ENCODE results near the gene LRP2BP. TPM values are rescaled to one million over a fixed set of nuclear protein-coding genes. Genes with fewer than 3 reads are reported as not detected.

Gene LRP2BP
- total RNA-seq (2022) (0.20 and 0.46 TPM in 2 replicates), Bru-seq, nascent RNA (percentile 35 among the genes with signal in this experiment), BruChase-seq, experiment 1, labeled RNA remaining after a 2-hour chase (percentile 37 among the genes with signal in this experiment), BruChase-seq, experiment 2, labeled RNA remaining after a 6-hour chase (percentile 41 among the genes with signal in this experiment)
- long read RNA-seq, partial matches to known transcripts = 0 of 1 reads
- long read RNA-seq, other reads (novel, unspliced or antisense) = 1 of 1 reads

DNA sequence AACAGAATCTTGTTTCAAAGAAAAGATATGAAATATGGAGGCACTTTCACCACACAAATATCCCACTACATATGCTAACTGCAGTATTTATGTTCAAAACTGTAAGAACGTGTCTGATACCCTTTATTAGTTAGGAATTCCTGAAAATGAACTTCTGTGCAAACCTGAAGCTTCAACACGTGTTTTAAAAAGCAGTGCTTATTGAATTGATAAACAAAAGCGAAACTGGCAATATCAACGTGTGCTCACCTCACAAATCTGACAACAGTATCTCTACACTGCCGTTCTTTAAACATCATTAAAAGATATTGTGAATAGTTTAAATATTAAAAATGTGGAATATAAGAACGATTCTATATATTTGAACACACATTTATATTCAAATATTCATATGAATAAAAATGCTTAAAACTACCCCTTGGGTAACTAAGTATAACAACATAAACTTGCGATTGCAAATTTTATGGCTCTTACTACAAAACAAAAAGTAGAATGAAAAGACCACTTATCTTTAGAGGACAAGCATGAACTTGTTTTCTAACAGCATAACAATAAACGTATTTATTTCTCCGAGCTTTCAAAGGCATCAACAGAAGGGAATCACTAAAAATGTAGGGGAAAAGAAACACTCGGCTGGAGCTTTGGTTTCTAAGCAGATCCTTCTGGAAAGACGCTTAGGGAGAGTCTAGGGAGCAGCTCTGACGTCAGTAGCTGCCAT is at the start of gene LRP2BP:
LRP2BP (minus strand) TSS at position 687 of the 718 bp plus-strand sequence. CDS start 17,738 bp downstream, outside the sequence.
- Mint-ChIP-seq H3K27me3 (ENCODE audit: insufficient read depth, unreplicated experiment) (no peaks in the 10 kb centered on the region), H3K9me3 (ENCODE audit: unreplicated experiment) (peaks cover 8% of the 10 kb centered on the region), H3K27ac (ENCODE audit: unreplicated experiment) (peak within 1 kb of the TSS; percentile 91), H3K4me3 (ENCODE audit: unreplicated experiment) (peak within 1 kb of the TSS; percentile 89), H3K36me3 (ENCODE audit: insufficient read depth, unreplicated experiment) (peaks cover 18% of the 10 kb centered on the region), H3K4me1 (ENCODE audit: low read depth, unreplicated experiment) (peaks cover 7% of the 10 kb centered on the region)
- Histone ChIP-seq H3K36me3 (ENCODE audit: control insufficient read depth, insufficient read depth, low read length) (no peaks in the 10 kb centered on the region), H3K4me1 (no peaks in the 10 kb centered on the region), H3K27me3 (replicated peaks; ENCODE audit: control insufficient read depth, insufficient read depth, low read length) (no peaks in the 10 kb centered on the region), H3K4me3 (ENCODE audit: low read depth, low read length) (peak within 1 kb of the TSS; percentile 85), H3K9me3 (no peaks in the 10 kb centered on the region)
- ChIA-PET CTCF (interaction anchor here (1.8 kb wide), 1 partner anchor 168 kb away, joined by 5 read pairs; no protein-coding TSS in a partner anchor), POLR2A (interaction anchor here (1.7 to 2.0 kb wide), 2 partner anchors 30 to 252 kb away, joined by 7 to 11 read pairs; partner anchors contain the start of genes SLC25A4 and UFSP2)
- TF ChIP-seq CTCF (IDR thresholded peaks at IDR 0.05; ENCODE audit: insufficient read depth in 1 of 2, low read depth in 1 of 2, low read length in 1 of 2, severe bottlenecking in 1 of 2, unreplicated experiment in 1 of 2) = no peak
- intact Hi-C loops (cut with micrococcal nuclease; ENCODE audit: unreplicated experiment) = loop anchor here (5.0 to 10.0 kb wide), 3 partner anchors 158 to 639 kb away; partner anchors contain the start of gene SLC25A4
- no peak for DNase-seq
- BruUV-seq (replicated peaks) = TSS peak; percentile 55

- no peaks in the 10 kb centered on the region for H3K9me3 ChIP-seq
- no peaks in the 10 kb centered on the region for H3K4me1 Mint-ChIP-seq (ENCODE audit: low read depth, unreplicated experiment)
- no TSS peak for BruUV-seq (replicated peaks)
- ChIA-PET CTCF (no interaction called here), POLR2A (no interaction called here)
- no peak overlapping the region for H3K27ac Mint-ChIP-seq (ENCODE audit: unreplicated experiment)
- no peak for TF ChIP-seq CTCF (IDR thresholded peaks at IDR 0.05; ENCODE audit: insufficient read depth in 1 of 2, low read depth in 1 of 2, low read length in 1 of 2, severe bottlenecking in 1 of 2, unreplicated experiment in 1 of 2)
- no peaks in the 10 kb centered on the region for H3K36me3 ChIP-seq (ENCODE audit: control insufficient read depth, insufficient read depth, low read length)
- intact Hi-C loops (cut with micrococcal nuclease; ENCODE audit: unreplicated experiment) = no loop called here
- no peak for DNase-seq
- peaks cover 4% of the 10 kb centered on the region for H3K27me3 Mint-ChIP-seq (ENCODE audit: insufficient read depth, unreplicated experiment)
- no peaks in the 10 kb centered on the region for H3K4me1 ChIP-seq
- H3K9me3 Mint-ChIP-seq (ENCODE audit: unreplicated experiment) = no peaks in the 10 kb centered on the region
- no peak overlapping the region for H3K4me3 Mint-ChIP-seq (ENCODE audit: unreplicated experiment)
- H3K27me3 ChIP-seq (replicated peaks; ENCODE audit: control insufficient read depth, insufficient read depth, low read length) = no peaks in the 10 kb centered on the region
- H3K4me3 ChIP-seq (ENCODE audit: low read depth, low read length) = no peak overlapping the region
- H3K36me3 Mint-ChIP-seq (ENCODE audit: insufficient read depth, unreplicated experiment) = no peaks in the 10 kb centered on the region
These were observed 49.5 kb upstream of the LRP2BP start for GRCh38 chr4:185445209-185445608.

DNA sequence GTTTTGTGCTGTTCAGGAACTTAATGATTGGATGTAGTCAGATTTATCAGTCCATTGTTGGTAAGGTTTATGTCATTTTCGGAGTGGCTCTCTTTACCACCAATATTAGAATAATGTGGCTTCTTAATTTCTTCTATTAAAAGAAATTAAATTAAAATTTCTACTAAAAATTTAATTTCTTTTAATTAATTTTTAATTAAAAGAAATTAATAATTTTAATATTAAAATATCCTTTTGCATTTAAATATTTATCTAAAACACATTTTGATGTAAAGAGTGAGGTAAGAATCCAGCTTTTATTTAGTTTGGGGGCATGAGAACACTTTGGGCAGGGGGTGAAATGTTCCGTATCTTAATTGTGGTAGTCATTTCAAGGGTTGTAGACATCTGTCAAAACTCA is 45.8 kb upstream of the LRP2BP start:
- ChIA-PET CTCF (no interaction called here), POLR2A (no interaction called here)
- no peaks in the 10 kb centered on the region for H3K9me3 Mint-ChIP-seq (ENCODE audit: unreplicated experiment)
- no TSS peak for BruUV-seq (replicated peaks)
- H3K9me3 ChIP-seq = no peaks in the 10 kb centered on the region
- no peaks in the 10 kb centered on the region for H3K4me1 Mint-ChIP-seq (ENCODE audit: low read depth, unreplicated experiment)
- intact Hi-C loops (cut with micrococcal nuclease; ENCODE audit: unreplicated experiment) = no loop called here
- peaks cover 4% of the 10 kb centered on the region for H3K27me3 Mint-ChIP-seq (ENCODE audit: insufficient read depth, unreplicated experiment)
- TF ChIP-seq CTCF (IDR thresholded peaks at IDR 0.05; ENCODE audit: insufficient read depth in 1 of 2, low read depth in 1 of 2, low read length in 1 of 2, severe bottlenecking in 1 of 2, unreplicated experiment in 1 of 2) = no peak
- H3K36me3 ChIP-seq (ENCODE audit: control insufficient read depth, insufficient read depth, low read length) = no peaks in the 10 kb centered on the region
- H3K4me3 ChIP-seq (ENCODE audit: low read depth, low read length) = no peak overlapping the region
- no peaks in the 10 kb centered on the region for H3K4me1 ChIP-seq
- H3K27ac Mint-ChIP-seq (ENCODE audit: unreplicated experiment) = no peak overlapping the region
- H3K36me3 Mint-ChIP-seq (ENCODE audit: insufficient read depth, unreplicated experiment) = no peaks in the 10 kb centered on the region
- H3K27me3 ChIP-seq (replicated peaks; ENCODE audit: control insufficient read depth, insufficient read depth, low read length) = no peaks in the 10 kb centered on the region
- no peak for DNase-seq
- H3K4me3 Mint-ChIP-seq (ENCODE audit: unreplicated experiment) = no peak overlapping the region
